Thyroid gland (tissue), 4 donors: ENCODE data around the gene ZNF584.

ENCODE experiments used
- CTCF ChIP-seq, 6 experiments: fragments of 200-600 bp in 3 of 6; fragments of 450-650 bp in 3 of 6; sonication (generic) in 3 of 6; IDR thresholded peaks; one replicate each; pipeline ENCODE4 v1.5.1; 2016 to 2019; ENCODE audit warnings: antibody characterized with exemption in 6 of 6, mild to moderate bottlenecking in 2 of 6, inconsistent platforms in 1 of 6, moderate library complexity in 1 of 6
- POLR2A ChIP-seq, 2 donors: fragments of 450-650 bp; IDR thresholded peaks; one replicate each; pipeline ENCODE4 v1.6.1; 2017; ENCODE audit warnings: antibody characterized with exemption in 2 of 2, mild to moderate bottlenecking in 2 of 2, moderate library complexity in 1 of 2

DNA sequence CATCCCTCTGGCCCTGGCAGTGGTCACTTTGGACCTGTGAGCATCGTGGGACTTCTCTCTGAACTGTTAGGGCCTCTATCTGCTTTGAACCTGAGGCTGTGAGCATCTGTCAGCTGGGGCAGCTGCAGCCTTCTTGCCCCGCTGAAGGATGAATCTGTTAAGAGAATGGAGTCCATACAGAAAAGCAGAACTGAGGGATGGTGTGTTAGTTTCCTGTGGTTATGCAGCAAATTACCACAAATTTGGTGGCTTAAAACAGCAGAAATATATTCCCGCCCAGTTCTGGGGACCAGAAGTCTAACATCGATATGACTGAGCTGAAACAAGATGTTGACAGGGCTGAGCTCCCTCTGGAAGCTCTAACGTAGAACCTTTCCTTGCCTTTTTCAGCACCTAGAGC lies 44.3 kb upstream of the ZNF584 start:
- TF ChIP-seq CTCF (IDR thresholded peaks at IDR 0.05) = no peak
- no peak for TF ChIP-seq POLR2A (IDR thresholded peaks at IDR 0.05)
